Activated naive CD4-positive, alpha-beta T cell treated with anti-CD3 and anti-CD28 coated beads for 36 hours (primary cell): ENCODE data around the gene RAC3. TPM values are rescaled to one million over a fixed set of nuclear protein-coding genes. Genes with fewer than 3 reads are reported as not detected.

Source experiments
- CTCF ChIA-PET: fragments of 350-600 bp; sonication (Branson Sonifier 250); formaldehyde crosslinking; loops from one replicate; lab custom pipeline; 2021; ENCODE audit warnings: antibody characterized with exemption; lab: Charles Lee
- DNase-seq: peaks from one replicate; pipeline ENCODE4 v3.0.0-alpha.2; 2020
- H3K27ac Mint-ChIP-seq: one replicate; pipeline ENCODE4 v1.8.0; 2021; ENCODE audit warnings: mild to moderate bottlenecking, mixed read lengths
- H3K27me3 Mint-ChIP-seq: one replicate; pipeline ENCODE4 v1.8.0; 2021; ENCODE audit warnings: low read depth, mixed read lengths
- H3K36me3 Mint-ChIP-seq: one replicate; pipeline ENCODE4 v1.8.0; 2021; ENCODE audit warnings: low read depth, mixed read lengths
- H3K4me1 Mint-ChIP-seq: one replicate; pipeline ENCODE4 v1.8.0; 2021; ENCODE audit warnings: low read depth, mixed read lengths
- H3K4me3 Mint-ChIP-seq: one replicate; pipeline ENCODE4 v1.8.0; 2021; ENCODE audit warnings: mild to moderate bottlenecking, moderate library complexity, mixed read lengths
- H3K9me3 Mint-ChIP-seq: one replicate; pipeline ENCODE4 v1.8.0; 2021; ENCODE audit warnings: mixed read lengths
- intact Hi-C: fragments of 100-400 bp; cut with micrococcal nuclease; formaldehyde crosslinking; loops from one replicate; pipeline ENCODE4 v1.15.1; 2023
- total RNA-seq, 2 experiments: library from RNA; stranded (reverse); gene quantifications; one replicate each; pipeline ENCODE4 v1.2.3, GENCODE V29; 2021

Gene RAC3
- total RNA-seq, 2 experiments from 2014 or later = 4.5 to 4.8 TPM

GRCh38 chr17:82018152-82018988, 13.1 kb upstream of the RAC3 start:
- H3K4me1 Mint-ChIP-seq = peaks cover 16% of the 10 kb centered on the region
- CTCF ChIA-PET = interaction anchor here (1.0 to 7.3 kb wide), 2 partner anchors 57 to 59 kb away, joined by 4 to 95 read pairs; partner anchors contain the start of gene NOTUM
- no peak for DNase-seq
- no peaks in the 10 kb centered on the region for H3K27me3 Mint-ChIP-seq
- H3K9me3 Mint-ChIP-seq = no peaks in the 10 kb centered on the region
- intact Hi-C loops = no loop called here
- peaks cover 10% of the 10 kb centered on the region for H3K36me3 Mint-ChIP-seq
- no peak overlapping the region for H3K27ac Mint-ChIP-seq
- no peak overlapping the region for H3K4me3 Mint-ChIP-seq

- Mint-ChIP-seq H3K36me3 (peaks cover 10% of the 10 kb centered on the region), H3K4me1 (peaks cover 21% of the 10 kb centered on the region), H3K27ac (no peak overlapping the region), H3K4me3 (no peak overlapping the region), H3K27me3 (no peaks in the 10 kb centered on the region), H3K9me3 (no peaks in the 10 kb centered on the region)
- intact Hi-C loops = no loop called here
- DNase-seq = no peak
- CTCF ChIA-PET = interaction anchor here (0.8 to 7.3 kb wide), 12 partner anchors 10 to 150 kb away, joined by 3 to 95 read pairs (median 4); partner anchors contain the start of gene NOTUM
Observed at GRCh38 chr17:82018989-82019689, 12.3 kb upstream of the RAC3 start.

GRCh38 chr17:82019690-82020571, 11.5 kb upstream of the RAC3 start:
- Mint-ChIP-seq H3K27me3 (no peaks in the 10 kb centered on the region), H3K9me3 (no peaks in the 10 kb centered on the region), H3K27ac (no peak overlapping the region), H3K36me3 (peaks cover 10% of the 10 kb centered on the region), H3K4me3 (no peak overlapping the region), H3K4me1 (peaks cover 22% of the 10 kb centered on the region)
- intact Hi-C loops = loop anchor here (10.0 kb wide), 1 partner anchor 505 kb away; the partner anchor contains the start of gene ACTG1
- peak; percentile 76 for DNase-seq
- CTCF ChIA-PET = interaction anchor here (0.8 to 7.3 kb wide), 15 partner anchors 9 to 150 kb away, joined by 3 to 95 read pairs (median 4); partner anchors contain the start of gene NOTUM

GRCh38 chr17:82020572-82021106, 10.8 kb upstream of the RAC3 start:
- H3K27me3 Mint-ChIP-seq = no peaks in the 10 kb centered on the region
- H3K36me3 Mint-ChIP-seq = peaks cover 10% of the 10 kb centered on the region
- CTCF ChIA-PET = interaction anchor here (0.6 to 7.3 kb wide), 16 partner anchors 9 to 259 kb away, joined by 3 to 95 read pairs (median 4); partner anchors contain the start of gene NOTUM
- DNase-seq = no peak
- no peak overlapping the region for H3K27ac Mint-ChIP-seq
- intact Hi-C loops = loop anchor here (1.0 to 10.0 kb wide), 2 partner anchors 61 to 506 kb away; partner anchors contain the start of gene ACTG1
- H3K4me1 Mint-ChIP-seq = peaks cover 22% of the 10 kb centered on the region
- no peaks in the 10 kb centered on the region for H3K9me3 Mint-ChIP-seq
- no peak overlapping the region for H3K4me3 Mint-ChIP-seq

- Mint-ChIP-seq H3K4me1 (peaks cover 22% of the 10 kb centered on the region), H3K4me3 (peak overlapping the region; percentile 86), H3K27ac (peak overlapping the region; percentile 36), H3K9me3 (no peaks in the 10 kb centered on the region), H3K36me3 (peaks cover 10% of the 10 kb centered on the region), H3K27me3 (no peaks in the 10 kb centered on the region)
- DNase-seq = peak; percentile 82
- CTCF ChIA-PET = interaction anchor here (0.6 to 7.3 kb wide), 12 partner anchors 8 to 258 kb away, joined by 3 to 95 read pairs (median 4); partner anchors contain the start of genes DCXR and NOTUM
- intact Hi-C loops = loop anchor here (1.0 to 10.0 kb wide), 2 partner anchors 62 to 507 kb away; partner anchors contain the start of gene ACTG1
Observed at GRCh38 chr17:82021107-82021899, 10.2 kb upstream of the RAC3 start.

GRCh38 chr17:82021900-82022309, 9.6 kb upstream of the RAC3 start:
- H3K27ac Mint-ChIP-seq = peak overlapping the region; percentile 36
- no peaks in the 10 kb centered on the region for H3K27me3 Mint-ChIP-seq
- peaks cover 22% of the 10 kb centered on the region for H3K4me1 Mint-ChIP-seq
- CTCF ChIA-PET = interaction anchor here (0.9 to 7.3 kb wide), 8 partner anchors 7 to 94 kb away, joined by 3 to 95 read pairs (median 3); partner anchors contain the start of genes DCXR, MAFG and NOTUM
- H3K4me3 Mint-ChIP-seq = peak overlapping the region; percentile 86
- intact Hi-C loops = loop anchor here (1.0 to 10.0 kb wide), 4 partner anchors 53 to 507 kb away; partner anchors contain the start of genes ACTG1 and P4HB
- no peak for DNase-seq
- H3K36me3 Mint-ChIP-seq = peaks cover 10% of the 10 kb centered on the region
- no peaks in the 10 kb centered on the region for H3K9me3 Mint-ChIP-seq

- Mint-ChIP-seq H3K27ac (peak within 1 kb of the TSS; percentile 36), H3K4me3 (peak within 1 kb of the TSS; percentile 86), H3K9me3 (no peaks in the 10 kb centered on the region), H3K36me3 (peaks cover 14% of the 10 kb centered on the region), H3K4me1 (peaks cover 22% of the 10 kb centered on the region), H3K27me3 (no peaks in the 10 kb centered on the region)
- DNase-seq = no peak
- intact Hi-C loops = loop anchor here (1.0 to 10.0 kb wide), 3 partner anchors 54 to 508 kb away; partner anchors contain the start of genes ACTG1 and P4HB
- CTCF ChIA-PET = interaction anchor here (0.9 to 7.3 kb wide), 7 partner anchors 9 to 95 kb away, joined by 3 to 95 read pairs (median 3); partner anchors contain the start of genes DCXR, MAFG and NOTUM
Observed at GRCh38 chr17:82022310-82022980, 9.0 kb upstream of the RAC3 start, which contains the start of gene CENPX. Gene CENPX (minus strand): TSS chr17:82022878. CDS start chr17:82022861, 17 bp downstream.

GRCh38 chr17:82022981-82023446, 8.5 kb upstream of the RAC3 start, which contains the start of gene LRRC45:
Gene LRRC45 (plus strand): TSS chr17:82023305. CDS start chr17:82023644, 339 bp downstream.
- CTCF ChIA-PET = interaction anchor here (1.0 to 7.3 kb wide), 5 partner anchors 10 to 95 kb away, joined by 3 to 95 read pairs (median 4); partner anchors contain the start of genes DCXR, MAFG and NOTUM
- intact Hi-C loops = loop anchor here (1.0 to 10.0 kb wide), 7 partner anchors 9 to 508 kb away; partner anchors contain the start of genes ACTG1, ASPSCR1, DCXR and FASN
- H3K36me3 Mint-ChIP-seq = peaks cover 14% of the 10 kb centered on the region
- peak within 1 kb of the TSS; percentile 86 for H3K4me3 Mint-ChIP-seq
- H3K4me1 Mint-ChIP-seq = peaks cover 22% of the 10 kb centered on the region
- no peak within 1 kb of the TSS for H3K27ac Mint-ChIP-seq
- peak; percentile 100 for DNase-seq
- H3K9me3 Mint-ChIP-seq = no peaks in the 10 kb centered on the region
- H3K27me3 Mint-ChIP-seq = no peaks in the 10 kb centered on the region

GRCh38 chr17:82023447-82024241, 7.8 kb upstream of the RAC3 start:
- Mint-ChIP-seq H3K4me1 (peaks cover 22% of the 10 kb centered on the region), H3K9me3 (no peaks in the 10 kb centered on the region), H3K27ac (no peak overlapping the region), H3K4me3 (peak overlapping the region; percentile 74), H3K27me3 (no peaks in the 10 kb centered on the region), H3K36me3 (peaks cover 12% of the 10 kb centered on the region)
- intact Hi-C loops = loop anchor here (1.0 to 10.0 kb wide), 6 partner anchors 9 to 509 kb away; partner anchors contain the start of genes ACTG1, ASPSCR1, DCXR and FASN
- CTCF ChIA-PET = interaction anchor here (0.7 to 7.3 kb wide), 4 partner anchors 9 to 63 kb away, joined by 3 to 95 read pairs (median 4); partner anchors contain the start of genes DCXR and NOTUM
- no peak for DNase-seq
